ENCODE results near the gene PIGBOS1.

- TF ChIP-seq CTCF (conservative IDR thresholded peaks at IDR 0.05; ENCODE audit: low read depth, low read length): no peak
- no peak for TF ChIP-seq EZH2 (IDR thresholded peaks at IDR 0.05; ENCODE audit: borderline replicate concordance, low read depth, low read length, poor library complexity, severe bottlenecking)
Measured at GRCh38 chr15:55288006-55288717, 30.8 kb downstream of the PIGBOS1 start.
